PC-3 (cell line): ENCODE data around the gene ATG13. TPM values are rescaled to one million over a fixed set of nuclear protein-coding genes. Genes with fewer than 3 reads are reported as not detected.

Source experiments
- ATAC-seq: fragments of 200-7000 bp; cut with Tn5 transposase; 2 replicates; pipeline ENCODE4 v1.9.1; 2020; ENCODE audit warnings: mild to moderate bottlenecking, moderate library complexity
- BruUV-seq: library from RNA; stranded (reverse); fragments of 400-500 nt; replicated peaks from 2 replicates; lab custom pipeline; 2021; lab: Mats Ljungman, UMichigan
- CTCF ChIA-PET: fragments of 300-600 bp; sonication (Branson Sonifier 250); formaldehyde crosslinking; loops from one replicate; lab custom pipeline; 2022; ENCODE audit warnings: antibody characterized with exemption; lab: Charles Lee
- POLR2A ChIA-PET: fragments of 300-600 bp; sonication (Branson Sonifier 250); formaldehyde crosslinking; loops from one replicate; lab custom pipeline; 2022; ENCODE audit warnings: antibody characterized with exemption; ENCODE audit not compliant: unreplicated experiment; lab: Charles Lee
- DNase-seq: peaks from one replicate; pipeline ENCODE4 v3.0.0-alpha.2; 2015
- H2AFZ ChIP-seq: fragments of 300-600 bp; sonication (generic); 2 replicates; pipeline ENCODE4 v1.6.0; 2016; ENCODE audit warnings: antibody characterized with exemption, low read length
- H3F3A ChIP-seq: fragments of 300-600 bp; sonication (generic); one replicate; pipeline ENCODE4 v1.6.0; 2017; ENCODE audit warnings: antibody characterized with exemption, low read length, control low read depth, mild to moderate bottlenecking; ENCODE audit not compliant: unreplicated experiment
- H3K27ac ChIP-seq: fragments of 300-600 bp; sonication (generic); 2 replicates; pipeline ENCODE4 v1.5.1; 2016; ENCODE audit warnings: mild to moderate bottlenecking, low read length
- H3K27me3 ChIP-seq: fragments of 300-600 bp; sonication (generic); 2 replicates; pipeline ENCODE4 v1.6.1; 2016; ENCODE audit warnings: low read length, mixed read lengths
- H3K36me3 ChIP-seq: fragments of 300-600 bp; sonication (generic); 2 replicates; pipeline ENCODE4 v1.6.1; 2016; ENCODE audit warnings: low read depth, mixed run types, low read length, mixed read lengths
- H3K4me1 ChIP-seq: fragments of 300-600 bp; sonication (generic); 2 replicates; pipeline ENCODE4 v1.5.1; 2016; ENCODE audit warnings: low read length; ENCODE audit not compliant: insufficient read depth
- H3K4me2 ChIP-seq: fragments of 300-600 bp; sonication (generic); 2 replicates; pipeline ENCODE4 v1.6.0; 2016; ENCODE audit warnings: low read length
- H3K4me3 ChIP-seq: fragments of 300-600 bp; sonication (generic); 2 replicates; pipeline ENCODE4 v1.5.1; 2016; ENCODE audit warnings: mild to moderate bottlenecking, low read length, mixed read lengths
- H3K79me2 ChIP-seq: fragments of 300-600 bp; sonication (generic); 2 replicates; pipeline ENCODE4 v1.6.1; 2017; ENCODE audit warnings: low read length, mixed read lengths
- H3K9ac ChIP-seq: fragments of 300-600 bp; sonication (generic); 2 replicates; pipeline ENCODE4 v1.6.0; 2016; ENCODE audit warnings: mild to moderate bottlenecking, low read length
- H3K9me2 ChIP-seq: fragments of 300-600 bp; sonication (generic); replicated peaks from 2 replicates; pipeline ENCODE4 v1.6.1; 2016; ENCODE audit warnings: mixed run types, low read length, mixed read lengths
- H3K9me3 ChIP-seq: fragments of 300-600 bp; sonication (generic); 2 replicates; pipeline ENCODE4 v1.6.1; 2016; ENCODE audit warnings: low read length, mixed read lengths
- H4K20me1 ChIP-seq: fragments of 300-600 bp; sonication (generic); 2 replicates; pipeline ENCODE4 v1.6.1; 2016; ENCODE audit warnings: low read length, mixed read lengths
- EZH2 ChIP-seq: fragments of 300-600 bp; sonication (generic); IDR thresholded peaks from one replicate; pipeline ENCODE4 v1.6.1; 2017; ENCODE audit warnings: antibody characterized with exemption, mild to moderate bottlenecking, low read length; ENCODE audit not compliant: unreplicated experiment
- EZH2phosphoT487 ChIP-seq: fragments of 300-600 bp; sonication (generic); IDR thresholded peaks from 2 replicates; pipeline ENCODE4 v1.6.1; 2018; ENCODE audit warnings: mild to moderate bottlenecking, antibody characterized with exemption, low read length, borderline replicate concordance
- intact Hi-C: fragments of 100-400 bp; cut with micrococcal nuclease; formaldehyde crosslinking; loops from 2 replicates; pipeline ENCODE4 v1.9.0; 2023
- total RNA-seq: library from RNA; depleted of rRNA; stranded (reverse); fragments of >200 nt; gene quantifications from 2 replicates; pipeline ENCODE4 v1.2.3, GENCODE V29; 2014
- TF ChIP-seq, protein P1 (sequence below): fragments of 300-600 bp; sonication (generic); conservative IDR thresholded peaks from 2 replicates; pipeline ENCODE4 v1.5.1; 2017; ENCODE audit warnings: antibody characterized with exemption, low read depth, mild to moderate bottlenecking, low read length

ATG13 gene
- total RNA-seq, 1 experiment from 2014 or later: 95.0 TPM

GRCh38 chr11:46607516-46607915, 9.8 kb upstream of the ATG13 start:
- Histone ChIP-seq H3K4me2 (no peak overlapping the region), H2AFZ (no peak overlapping the region), H3F3A (no peaks in the 10 kb centered on the region), H3K36me3 (no peaks in the 10 kb centered on the region), H3K9me2 (no peaks in the 10 kb centered on the region), H3K27me3 (no peaks in the 10 kb centered on the region), H3K9me3 (no peaks in the 10 kb centered on the region), H3K9ac (no peak overlapping the region), H4K20me1 (no peaks in the 10 kb centered on the region), H3K79me2 (no peaks in the 10 kb centered on the region), H3K4me3 (no peak overlapping the region), H3K27ac (no peak overlapping the region), H3K4me1 (no peaks in the 10 kb centered on the region)
- CTCF ChIA-PET: no interaction called here
- TF ChIP-seq EZH2phosphoT487 (no peak), EZH2 (no peak)
- TF ChIP-seq, protein P1, sequence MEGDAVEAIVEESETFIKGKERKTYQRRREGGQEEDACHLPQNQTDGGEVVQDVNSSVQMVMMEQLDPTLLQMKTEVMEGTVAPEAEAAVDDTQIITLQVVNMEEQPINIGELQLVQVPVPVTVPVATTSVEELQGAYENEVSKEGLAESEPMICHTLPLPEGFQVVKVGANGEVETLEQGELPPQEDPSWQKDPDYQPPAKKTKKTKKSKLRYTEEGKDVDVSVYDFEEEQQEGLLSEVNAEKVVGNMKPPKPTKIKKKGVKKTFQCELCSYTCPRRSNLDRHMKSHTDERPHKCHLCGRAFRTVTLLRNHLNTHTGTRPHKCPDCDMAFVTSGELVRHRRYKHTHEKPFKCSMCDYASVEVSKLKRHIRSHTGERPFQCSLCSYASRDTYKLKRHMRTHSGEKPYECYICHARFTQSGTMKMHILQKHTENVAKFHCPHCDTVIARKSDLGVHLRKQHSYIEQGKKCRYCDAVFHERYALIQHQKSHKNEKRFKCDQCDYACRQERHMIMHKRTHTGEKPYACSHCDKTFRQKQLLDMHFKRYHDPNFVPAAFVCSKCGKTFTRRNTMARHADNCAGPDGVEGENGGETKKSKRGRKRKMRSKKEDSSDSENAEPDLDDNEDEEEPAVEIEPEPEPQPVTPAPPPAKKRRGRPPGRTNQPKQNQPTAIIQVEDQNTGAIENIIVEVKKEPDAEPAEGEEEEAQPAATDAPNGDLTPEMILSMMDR: no peak
- DNase-seq: no peak
- ATAC-seq: no peak
- BruUV-seq: no TSS peak
- POLR2A ChIA-PET: interaction anchor here (0.6 kb wide), 1 partner anchor 107 kb away, joined by 4 read pairs; no protein-coding TSS in a partner anchor
- intact Hi-C loops: no loop called here

DNA sequence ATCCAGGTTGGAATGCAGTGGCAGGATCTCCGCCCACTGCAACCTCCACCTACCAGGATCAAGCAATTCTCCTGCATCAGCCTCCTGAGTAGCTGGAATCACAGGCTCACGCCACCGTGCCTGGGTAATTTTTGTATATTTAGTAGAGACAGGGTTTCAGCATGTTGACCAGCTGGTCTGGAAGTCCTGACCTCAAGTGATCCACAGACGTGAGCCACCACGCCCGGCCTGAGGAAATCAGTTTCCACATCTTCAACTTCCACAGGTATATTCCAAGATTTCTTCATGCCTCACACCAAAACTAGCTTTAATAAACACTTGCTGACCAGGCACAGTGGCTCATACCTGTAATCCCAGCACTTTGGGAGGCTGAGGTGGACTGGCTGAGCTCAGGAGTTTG, 8.0 kb upstream of the ATG13 start:
- TF ChIP-seq, protein P1: no peak
- TF ChIP-seq EZH2phosphoT487 (no peak), EZH2 (no peak)
- H3K4me1 ChIP-seq: no peaks in the 10 kb centered on the region
- H3K27me3 ChIP-seq: no peaks in the 10 kb centered on the region
- DNase-seq (no peak), ATAC-seq (no peak)
- no peak overlapping the region for H3K9ac ChIP-seq
- H3K4me2 ChIP-seq: no peak overlapping the region
- H3K9me3 ChIP-seq: no peaks in the 10 kb centered on the region
- no peaks in the 10 kb centered on the region for H3K9me2 ChIP-seq
- no peaks in the 10 kb centered on the region for H3K36me3 ChIP-seq
- no TSS peak for BruUV-seq
- no peak overlapping the region for H2AFZ ChIP-seq
- ChIA-PET POLR2A (no interaction called here), CTCF (no interaction called here)
- H4K20me1 ChIP-seq: no peaks in the 10 kb centered on the region
- intact Hi-C loops: no loop called here
- no peak overlapping the region for H3K4me3 ChIP-seq
- no peaks in the 10 kb centered on the region for H3K79me2 ChIP-seq
- H3F3A ChIP-seq: no peaks in the 10 kb centered on the region
- no peak overlapping the region for H3K27ac ChIP-seq

DNA sequence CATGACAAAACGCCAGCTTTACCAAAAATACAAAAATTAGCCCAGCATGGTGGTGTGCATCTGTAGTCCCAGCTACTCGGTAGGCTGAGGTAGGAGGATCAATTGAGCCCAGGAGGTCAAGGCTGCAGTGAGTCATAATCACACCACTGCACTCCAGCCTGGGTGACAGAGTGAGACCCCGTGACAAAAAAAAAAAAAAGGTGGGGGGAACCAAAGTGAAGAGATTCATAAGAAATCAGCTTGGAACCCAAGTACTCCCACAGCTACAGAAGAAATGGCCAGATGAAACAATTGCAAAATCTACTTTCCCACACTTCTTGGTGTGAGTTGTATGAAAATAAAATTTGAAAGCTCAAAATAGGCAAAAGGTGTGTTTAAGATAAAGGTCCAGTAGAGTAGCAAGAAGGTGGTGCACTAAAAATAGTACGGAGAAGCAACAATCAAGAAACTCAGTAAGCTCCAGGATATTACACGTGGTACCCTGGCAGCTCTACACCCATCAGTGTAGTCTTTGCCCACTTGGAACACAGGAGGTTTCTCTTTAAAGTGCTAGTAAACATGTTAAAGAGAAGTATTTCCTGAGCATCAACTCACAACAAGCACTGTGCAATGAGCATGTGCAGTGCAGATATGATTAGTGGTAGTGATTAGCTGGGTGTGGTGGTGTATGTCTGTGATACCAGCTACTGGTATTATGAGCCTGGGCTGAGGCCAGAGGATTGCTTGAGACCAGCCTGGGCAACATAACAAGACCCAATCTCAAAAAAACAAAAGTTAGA, 5.6 kb upstream of the ATG13 start:
- no peaks in the 10 kb centered on the region for H3K9me2 ChIP-seq
- no peak overlapping the region for H3K27ac ChIP-seq
- H3K27me3 ChIP-seq: no peaks in the 10 kb centered on the region
- no peaks in the 10 kb centered on the region for H4K20me1 ChIP-seq
- ATAC-seq (no peak), DNase-seq (no peak)
- H3K36me3 ChIP-seq: no peaks in the 10 kb centered on the region
- H3F3A ChIP-seq: no peaks in the 10 kb centered on the region
- intact Hi-C loops: no loop called here
- BruUV-seq: no TSS peak
- no peak overlapping the region for H3K9ac ChIP-seq
- H3K4me2 ChIP-seq: no peak overlapping the region
- H2AFZ ChIP-seq: no peak overlapping the region
- H3K4me3 ChIP-seq: no peak overlapping the region
- H3K4me1 ChIP-seq: peaks cover 11% of the 10 kb centered on the region
- no peaks in the 10 kb centered on the region for H3K79me2 ChIP-seq
- TF ChIP-seq EZH2 (no peak), EZH2phosphoT487 (no peak)
- TF ChIP-seq, protein P1: no peak
- H3K9me3 ChIP-seq: no peaks in the 10 kb centered on the region
- ChIA-PET CTCF (interaction anchor here (0.6 kb wide), 1 partner anchor 228 kb away, joined by 6 read pairs; no protein-coding TSS in a partner anchor), POLR2A (interaction anchor here (0.5 to 1.2 kb wide), 2 partner anchors 18 to 56 kb away, joined by 4 to 7 read pairs; partner anchors contain the start of gene AMBRA1)
